Naive thymus-derived CD4-positive, alpha-beta T cell (primary cell): Measurements from ENCODE around the gene IRF7. TPM values are rescaled to one million over a fixed set of nuclear protein-coding genes. Genes with fewer than 3 reads are reported as not detected.
A peak's percentile ranks its signal among the peaks of the same experiment; 100 is the strongest.

Source experiments
- ATAC-seq: fragments of 150-1000 bp; cut with Tn5 transposase; 2 replicates; pipeline ENCODE4 v1.10.0; 2021; ENCODE audit warnings: mild to moderate bottlenecking, moderate library complexity
- CTCF ChIA-PET: fragments of 350-600 bp; sonication (Branson Sonifier 250); formaldehyde crosslinking; loops from one replicate; lab custom pipeline; 2021; ENCODE audit warnings: antibody characterized with exemption; lab: Charles Lee
- POLR2A ChIA-PET: fragments of 350-600 bp; sonication (Branson Sonifier 250); formaldehyde crosslinking; loops from one replicate; lab custom pipeline; 2021; ENCODE audit warnings: antibody characterized with exemption, inconsistent platforms; lab: Charles Lee
- DNase-seq, 9 donors: peaks; one replicate each; pipeline versions ENCODE4 v3.0.0 to v3.0.0-alpha.2; 2020 to 2022; ENCODE audit warnings: mixed read lengths in 1 of 9
- H3K27ac ChIP-seq: one replicate; pipeline ENCODE4 v1.7.0; 2013; ENCODE audit warnings: mild to moderate bottlenecking, low read depth, low read length, moderate library complexity
- H3K27me3 ChIP-seq, 2 donors: one replicate each; pipeline ENCODE4 v1.7.0; 2013; ENCODE audit warnings: low read length in 2 of 2, mild to moderate bottlenecking in 2 of 2, moderate library complexity in 2 of 2; ENCODE audit not compliant: control insufficient read depth in 2 of 2, insufficient read depth in 2 of 2
- H3K36me3 ChIP-seq, 3 experiments: 1 replicate in 2 of 3; 2 replicates in 1 of 3; pipeline ENCODE4 v1.7.0; 2013; ENCODE audit warnings: low read length in 3 of 3, mild to moderate bottlenecking in 3 of 3, moderate library complexity in 1 of 3; ENCODE audit not compliant: insufficient read depth in 3 of 3, control insufficient read depth in 2 of 3
- H3K4me1 ChIP-seq, 2 donors: one replicate each; pipeline ENCODE4 v1.7.0; 2013; ENCODE audit warnings: low read length in 2 of 2, mild to moderate bottlenecking in 2 of 2, moderate library complexity in 1 of 2; ENCODE audit not compliant: control insufficient read depth in 2 of 2, insufficient read depth in 2 of 2
- H3K4me3 ChIP-seq: 2 replicates; pipeline ENCODE4 v1.7.0; 2013; ENCODE audit warnings: mild to moderate bottlenecking, low read length
- H3K9me3 ChIP-seq, 3 experiments: 1 replicate in 2 of 3; 2 replicates in 1 of 3; pipeline ENCODE4 v1.7.0; 2013; ENCODE audit warnings: low read length in 3 of 3; ENCODE audit not compliant: control insufficient read depth in 2 of 3
- H3K27ac Mint-ChIP-seq, 9 donors: one replicate each; pipeline ENCODE4 v1.8.0; 2020 to 2022; ENCODE audit warnings: mixed read lengths in 9 of 9, mild to moderate bottlenecking in 8 of 9, moderate library complexity in 5 of 9, inconsistent platforms in 2 of 9
- H3K27me3 Mint-ChIP-seq, 5 donors: one replicate each; pipeline ENCODE4 v1.8.0; 2021 to 2022; ENCODE audit warnings: mixed read lengths in 5 of 5, mild to moderate bottlenecking in 1 of 5
- H3K36me3 Mint-ChIP-seq, 5 donors: one replicate each; pipeline ENCODE4 v1.8.0; 2020 to 2022; ENCODE audit warnings: mixed read lengths in 5 of 5, mild to moderate bottlenecking in 3 of 5, inconsistent platforms in 1 of 5
- H3K4me1 Mint-ChIP-seq, 7 donors: one replicate each; pipeline ENCODE4 v1.8.0; 2020 to 2022; ENCODE audit warnings: mixed read lengths in 7 of 7, mild to moderate bottlenecking in 3 of 7, inconsistent platforms in 1 of 7
- H3K4me3 Mint-ChIP-seq, 10 donors: one replicate each; pipeline ENCODE4 v1.8.0; 2020 to 2022; ENCODE audit warnings: mild to moderate bottlenecking in 10 of 10, mixed read lengths in 10 of 10, moderate library complexity in 6 of 10, inconsistent platforms in 2 of 10
- H3K9me3 Mint-ChIP-seq, 11 donors: one replicate each; pipeline ENCODE4 v1.8.0; 2020 to 2022; ENCODE audit warnings: mixed read lengths in 11 of 11, mild to moderate bottlenecking in 4 of 11, inconsistent platforms in 1 of 11, moderate library complexity in 1 of 11
- intact Hi-C, 2 donors: fragments of 100-400 bp; cut with micrococcal nuclease; formaldehyde crosslinking; loops; one replicate each; pipeline ENCODE4 v1.15.1; 2023
- polyA plus RNA-seq, 2 donors: library from polyadenylated mRNA; unstranded; fragments of 300-500 nt; fragmentation: Illumina TruSeq; gene quantifications; one replicate each; pipeline ENCODE4 v1.2.3, GENCODE V29; 2021
- total RNA-seq, 6 experiments: library from RNA in 5 of 6; stranded (reverse) in 5 of 6; gene quantifications; 1 replicate in 5 of 6; 2 replicates in 1 of 6; pipeline ENCODE4 v1.2.3 and lab custom pipeline; 2021 to 2026

Gene IRF7
- total and polyA plus RNA-seq, 7 experiments from 2014 or later, result 25.9 to 134 (median 63.3) TPM

DNA sequence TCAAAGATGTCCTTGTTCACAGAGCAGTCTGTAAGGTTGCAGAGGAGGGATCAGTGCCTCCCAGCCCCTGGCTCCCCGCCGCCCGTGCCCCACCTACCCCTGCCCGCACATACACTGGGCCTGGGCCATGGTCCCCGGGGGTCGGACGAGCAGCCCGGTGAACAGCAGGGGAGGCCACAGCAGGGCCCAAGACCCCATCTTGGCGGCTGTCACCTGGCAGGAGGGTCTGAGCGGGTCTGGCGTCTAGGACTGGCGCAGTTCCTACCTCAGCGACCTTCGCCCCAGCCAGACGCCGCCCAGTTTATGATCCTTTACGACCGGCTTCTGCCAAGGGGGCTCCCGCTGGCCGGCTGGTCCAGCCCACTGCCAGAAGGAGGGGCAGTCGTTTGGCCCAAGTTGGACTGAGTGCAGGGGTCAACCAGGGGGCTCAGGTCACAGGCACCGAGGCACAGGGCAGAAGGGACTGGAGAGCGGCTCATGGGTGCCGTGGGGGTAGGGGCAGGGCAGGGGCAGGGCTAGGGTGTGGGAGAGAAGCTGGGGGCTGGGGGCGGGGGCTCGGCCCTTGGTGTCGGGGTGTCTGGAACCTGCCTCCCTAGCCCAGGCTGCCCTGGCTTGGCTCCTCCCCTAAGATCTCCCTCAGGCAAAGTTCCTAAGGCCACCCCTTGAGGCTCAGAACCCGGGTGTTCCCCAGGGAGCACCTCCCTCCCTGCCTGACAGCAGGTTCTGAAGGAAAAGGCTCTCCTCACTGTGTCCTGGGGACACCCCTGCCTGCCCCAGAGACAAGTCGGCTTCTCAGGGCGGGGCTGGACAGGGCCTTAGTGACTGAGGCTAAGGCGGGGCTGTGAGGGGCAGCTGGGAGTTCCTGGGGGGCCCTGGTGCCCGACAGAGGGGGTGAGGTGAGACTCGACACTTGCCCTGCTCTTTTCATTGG, 9.2 kb upstream of the IRF7 start, which contains the start of gene CDHR5:
CDHR5 (minus strand) TSS at position 251 of the 931 bp plus-strand sequence; CDS start at position 198, 53 bp downstream.
- ChIA-PET CTCF (no interaction called here), POLR2A (interaction anchor here (1.0 kb wide), 1 partner anchor 74 kb away, joined by 3 read pairs; no protein-coding TSS in a partner anchor)
- Mint-ChIP-seq H3K36me3 (peaks cover 0 to 5% (median 0%) of the 10 kb centered on the region in 5 donors), H3K27ac (no peak within 1 kb of the TSS), H3K27me3 (peaks cover 21 to 25% (median 22%) of the 10 kb centered on the region in 5 donors), H3K9me3 (peaks cover 0 to 5% (median 0%) of the 10 kb centered on the region in 11 donors), H3K4me3 (peak within 1 kb of the TSS in 1 of 10 donors; percentile 52), H3K4me1 (peaks cover 17 to 23% (median 20%) of the 10 kb centered on the region in 7 donors)
- H3K9me3 ChIP-seq, result no peaks in the 10 kb centered on the region
- ATAC-seq, result no peak
- H3K36me3 ChIP-seq, result no peaks in the 10 kb centered on the region
- H3K27me3 ChIP-seq, result no peaks in the 10 kb centered on the region
- DNase-seq, result no peak
- H3K4me3 ChIP-seq, result no peak within 1 kb of the TSS
- no peak within 1 kb of the TSS for H3K27ac ChIP-seq
- intact Hi-C loops, result no loop called here
- peaks cover 0 to 7% of the 10 kb centered on the region in 2 donors for H3K4me1 ChIP-seq

DNA sequence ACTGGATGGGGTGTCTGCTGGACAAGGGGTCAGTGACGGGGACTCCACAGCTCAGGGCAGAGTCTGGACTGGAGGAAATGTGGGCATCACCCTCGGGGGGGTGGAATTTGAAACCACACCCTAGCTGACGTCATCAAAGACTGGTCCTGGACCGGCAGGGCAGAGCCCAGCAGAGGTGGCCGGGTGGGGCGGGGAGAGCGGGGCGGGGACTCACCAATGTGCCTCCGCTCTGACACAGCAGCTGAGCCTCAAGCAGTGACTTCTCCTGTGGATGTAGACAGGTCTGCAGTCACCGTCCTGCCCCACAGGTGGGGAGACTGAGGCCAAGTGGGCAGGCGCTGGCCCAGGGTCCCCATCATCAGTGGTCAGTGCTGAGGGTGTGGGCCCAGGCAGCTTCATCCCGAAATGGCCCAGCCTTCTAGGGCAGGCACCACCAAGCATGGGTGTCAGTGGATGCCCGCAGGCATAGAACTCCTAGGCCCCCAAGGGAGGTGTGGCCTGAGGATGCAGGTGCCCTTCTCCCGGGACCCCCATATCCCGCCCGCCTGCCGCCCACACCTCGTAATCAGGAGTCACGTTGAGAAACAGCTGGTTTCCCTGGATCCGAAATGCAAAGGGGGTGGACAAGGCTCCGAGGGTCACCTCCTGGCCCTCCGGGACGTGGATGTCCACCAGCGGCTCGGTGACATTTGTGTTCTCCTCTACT, 8.4 kb upstream of the IRF7 start:
- ATAC-seq (no peak), DNase-seq (peak in 1 of 9 donors; percentile 6)
- peaks cover 11 to 17% (median 15%) of the 10 kb centered on the region in 7 donors for H3K4me1 Mint-ChIP-seq
- no peak overlapping the region for H3K4me3 Mint-ChIP-seq
- H3K27me3 Mint-ChIP-seq, result peaks cover 17 to 20% (median 17%) of the 10 kb centered on the region in 5 donors
- CTCF ChIA-PET, result interaction anchor here (0.5 kb wide), 1 partner anchor 107 kb away, joined by 5 read pairs; no protein-coding TSS in a partner anchor
- no peak overlapping the region for H3K27ac Mint-ChIP-seq
- Histone ChIP-seq H3K27me3 (no peaks in the 10 kb centered on the region), H3K9me3 (no peaks in the 10 kb centered on the region), H3K27ac (no peak overlapping the region), H3K4me1 (peaks cover 0 to 7% of the 10 kb centered on the region in 2 donors), H3K4me3 (no peak overlapping the region), H3K36me3 (no peaks in the 10 kb centered on the region)
- intact Hi-C loops, result no loop called here
- peaks cover 0 to 5% (median 0%) of the 10 kb centered on the region in 11 donors for H3K9me3 Mint-ChIP-seq
- POLR2A ChIA-PET, result interaction anchor here (1.0 kb wide), 1 partner anchor 73 kb away, joined by 3 read pairs; no protein-coding TSS in a partner anchor
- peaks cover 0 to 5% (median 0%) of the 10 kb centered on the region in 5 donors for H3K36me3 Mint-ChIP-seq

GRCh38 chr11:623349-623869, 7.7 kb upstream of the IRF7 start:
- ChIA-PET CTCF (interaction anchor here (0.5 kb wide), 1 partner anchor 108 kb away, joined by 5 read pairs; no protein-coding TSS in a partner anchor), POLR2A (no interaction called here)
- peak in 1 of 9 donors; percentile 4 for DNase-seq
- peaks cover 4 to 10% (median 7%) of the 10 kb centered on the region in 7 donors for H3K4me1 Mint-ChIP-seq
- Histone ChIP-seq H3K27me3 (no peaks in the 10 kb centered on the region), H3K27ac (no peak overlapping the region), H3K9me3 (no peaks in the 10 kb centered on the region), H3K4me1 (peaks cover 0 to 4% of the 10 kb centered on the region in 2 donors), H3K36me3 (no peaks in the 10 kb centered on the region), H3K4me3 (no peak overlapping the region)
- peaks cover 0 to 5% (median 0%) of the 10 kb centered on the region in 11 donors for H3K9me3 Mint-ChIP-seq
- peaks cover 0 to 5% (median 0%) of the 10 kb centered on the region in 5 donors for H3K36me3 Mint-ChIP-seq
- no peak for ATAC-seq
- H3K27me3 Mint-ChIP-seq, result peaks cover 10 to 14% (median 10%) of the 10 kb centered on the region in 5 donors
- H3K27ac Mint-ChIP-seq, result peak overlapping the region in 1 of 9 donors; percentile 33
- intact Hi-C loops, result no loop called here
- H3K4me3 Mint-ChIP-seq, result no peak overlapping the region

- H3K4me1 Mint-ChIP-seq, result peaks cover 0 to 2% (median 0%) of the 10 kb centered on the region in 7 donors
- H3K27ac Mint-ChIP-seq, result no peak overlapping the region
- Histone ChIP-seq H3K9me3 (no peaks in the 10 kb centered on the region), H3K27ac (no peak overlapping the region), H3K4me1 (no peaks in the 10 kb centered on the region), H3K27me3 (no peaks in the 10 kb centered on the region), H3K4me3 (no peak overlapping the region), H3K36me3 (no peaks in the 10 kb centered on the region)
- ChIA-PET CTCF (no interaction called here), POLR2A (no interaction called here)
- intact Hi-C loops, result no loop called here
- ATAC-seq (no peak), DNase-seq (peak in 1 of 9 donors; percentile 6)
- H3K36me3 Mint-ChIP-seq, result no peaks in the 10 kb centered on the region
- no peaks in the 10 kb centered on the region for H3K9me3 Mint-ChIP-seq
- no peak overlapping the region for H3K4me3 Mint-ChIP-seq
- peaks cover 0 to 5% (median 0%) of the 10 kb centered on the region in 5 donors for H3K27me3 Mint-ChIP-seq
Observed at GRCh38 chr11:621838-622237, 6.1 kb upstream of the IRF7 start.

DNA sequence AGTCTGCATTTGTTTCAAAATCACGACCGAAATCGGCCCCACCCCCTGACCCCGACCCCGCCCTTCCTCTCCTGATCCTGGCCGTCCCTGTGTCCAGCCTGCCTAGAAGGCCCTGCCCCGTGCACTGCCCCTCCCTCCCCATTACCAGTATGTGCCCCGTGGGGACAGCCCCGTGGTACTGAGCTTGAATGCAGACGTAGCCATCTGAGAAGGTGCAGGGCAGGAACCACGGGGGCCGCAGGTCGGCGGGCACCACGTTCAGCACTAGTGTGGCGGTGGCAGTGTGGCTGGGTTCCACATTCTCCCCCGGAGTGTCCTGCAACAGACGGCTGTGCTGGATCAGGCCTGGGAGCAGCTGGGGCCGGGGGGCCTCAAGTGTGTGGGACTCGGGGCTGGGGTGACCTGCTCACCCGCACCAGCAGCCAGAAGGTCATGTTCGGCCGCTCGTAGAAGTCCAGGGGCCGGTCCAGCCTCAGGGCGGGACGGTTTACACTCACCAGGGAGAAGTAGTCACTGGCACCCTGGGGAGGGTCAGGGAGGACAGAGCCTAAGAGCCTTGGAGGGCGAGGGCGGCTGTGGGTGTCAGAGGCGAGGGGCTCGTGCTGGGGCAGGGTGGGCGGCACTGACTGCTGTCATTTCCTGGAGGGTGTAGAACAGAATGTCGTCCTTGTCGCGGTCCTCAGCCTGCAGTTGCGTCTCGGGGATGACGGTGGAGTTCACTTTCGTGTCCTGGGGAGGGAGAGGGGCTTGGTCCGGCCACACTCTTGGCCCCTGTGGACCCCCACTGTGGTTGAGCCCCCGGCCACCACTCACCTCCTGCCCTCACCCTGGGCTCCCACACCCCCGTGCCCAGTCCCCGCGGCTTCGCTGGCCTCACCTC, 5.4 kb upstream of the IRF7 start:
- peak in 1 of 9 donors; percentile 5 for DNase-seq
- intact Hi-C loops, result no loop called here
- Histone ChIP-seq H3K9me3 (no peaks in the 10 kb centered on the region), H3K4me1 (no peaks in the 10 kb centered on the region), H3K36me3 (no peaks in the 10 kb centered on the region), H3K4me3 (no peak overlapping the region), H3K27ac (no peak overlapping the region), H3K27me3 (no peaks in the 10 kb centered on the region)
- no peak overlapping the region for H3K27ac Mint-ChIP-seq
- peak; percentile 13 for ATAC-seq
- POLR2A ChIA-PET, result no interaction called here
- H3K4me3 Mint-ChIP-seq, result no peak overlapping the region
- H3K27me3 Mint-ChIP-seq, result peaks cover 0 to 5% (median 0%) of the 10 kb centered on the region in 5 donors
- peaks cover 0 to 8% (median 3%) of the 10 kb centered on the region in 7 donors for H3K4me1 Mint-ChIP-seq
- CTCF ChIA-PET, result no interaction called here
- H3K36me3 Mint-ChIP-seq, result no peaks in the 10 kb centered on the region
- no peaks in the 10 kb centered on the region for H3K9me3 Mint-ChIP-seq
